Stimulated activated CD4-positive, alpha-beta T cell treated with anti-CD3 and anti-CD28 coated beads, Interleukin-12 subunit alpha, Interleukin-12 subunit beta, amount 100 ng/mL, for 48 hours (primary cell): Measurements from ENCODE around the gene TEPSIN.
A peak's percentile ranks its signal among the peaks of the same experiment; 100 is the strongest.

Experiments used
- DNase-seq, 3 donors: peaks; one replicate each; pipeline ENCODE4 v3.0.0-alpha.2; 2020; ENCODE audit warnings: low read depth in 2 of 3, low spot score in 1 of 3

The TEPSIN gene, protein sequence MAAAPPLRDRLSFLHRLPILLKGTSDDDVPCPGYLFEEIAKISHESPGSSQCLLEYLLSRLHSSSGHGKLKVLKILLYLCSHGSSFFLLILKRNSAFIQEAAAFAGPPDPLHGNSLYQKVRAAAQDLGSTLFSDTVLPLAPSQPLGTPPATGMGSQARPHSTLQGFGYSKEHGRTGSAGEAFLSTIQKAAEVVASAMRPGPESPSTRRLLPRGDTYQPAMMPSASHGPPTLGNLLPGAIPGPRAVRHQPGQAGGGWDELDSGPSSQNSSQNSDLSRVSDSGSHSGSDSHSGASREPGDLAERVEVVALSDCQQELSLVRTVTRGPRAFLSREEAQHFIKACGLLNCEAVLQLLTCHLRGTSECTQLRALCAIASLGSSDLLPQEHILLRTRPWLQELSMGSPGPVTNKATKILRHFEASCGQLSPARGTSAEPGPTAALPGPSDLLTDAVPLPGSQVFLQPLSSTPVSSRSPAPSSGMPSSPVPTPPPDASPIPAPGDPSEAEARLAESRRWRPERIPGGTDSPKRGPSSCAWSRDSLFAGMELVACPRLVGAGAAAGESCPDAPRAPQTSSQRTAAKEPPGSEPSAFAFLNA

DNA sequence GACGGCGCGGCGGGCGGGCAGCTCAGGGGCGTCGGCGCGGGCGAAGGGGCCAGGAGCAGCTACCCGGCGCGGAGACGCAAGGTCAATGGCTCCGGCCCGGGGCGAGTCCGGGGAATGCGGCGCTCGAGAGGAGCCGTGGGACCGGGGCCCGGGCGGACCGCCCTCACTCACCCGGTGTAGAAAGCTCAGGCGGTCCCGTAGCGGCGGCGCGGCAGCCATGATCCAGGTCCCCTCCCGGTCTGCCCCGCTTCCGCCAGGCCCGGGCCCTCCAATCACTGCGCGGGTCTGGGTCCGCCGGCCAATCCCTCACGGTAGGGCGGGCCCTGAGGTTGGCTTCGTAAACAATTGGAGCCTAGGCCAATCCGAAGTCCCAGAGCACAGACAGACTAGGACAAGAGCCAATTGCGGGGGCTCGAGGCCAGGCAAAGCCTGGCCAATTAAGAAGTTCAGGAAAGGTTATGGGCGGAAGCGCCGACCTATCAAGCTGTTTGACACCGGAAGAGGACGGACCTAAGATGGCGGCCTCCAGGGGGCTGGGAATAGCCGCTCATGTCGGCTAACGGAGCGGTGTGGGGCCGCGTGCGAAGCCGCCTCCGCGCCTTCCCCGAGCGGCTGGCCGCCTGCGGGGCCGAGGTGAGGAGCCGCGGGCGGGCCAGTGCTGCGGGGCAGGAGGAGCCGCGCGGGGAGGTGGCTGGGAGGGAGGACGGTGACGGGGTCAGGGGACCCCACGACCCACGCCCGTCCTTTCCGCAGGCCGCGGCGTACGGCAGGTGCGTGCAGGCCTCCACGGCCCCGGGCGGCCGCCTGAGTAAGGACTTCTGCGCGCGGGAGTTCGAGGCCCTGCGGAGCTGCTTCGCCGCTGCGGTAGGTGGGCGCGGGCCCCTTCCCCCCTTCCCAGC is at the start of gene TEPSIN, which contains the start of gene NDUFAF8:
TEPSIN (minus strand) TSS at position 241 of the 899 bp plus-strand sequence; CDS start at position 219, 22 bp downstream.
NDUFAF8 (plus strand) TSS at position 504 of the 899 bp plus-strand sequence; CDS start at position 550, 46 bp downstream.
- DNase-seq: peak; percentile 93 to 94 (median 94)

DNA sequence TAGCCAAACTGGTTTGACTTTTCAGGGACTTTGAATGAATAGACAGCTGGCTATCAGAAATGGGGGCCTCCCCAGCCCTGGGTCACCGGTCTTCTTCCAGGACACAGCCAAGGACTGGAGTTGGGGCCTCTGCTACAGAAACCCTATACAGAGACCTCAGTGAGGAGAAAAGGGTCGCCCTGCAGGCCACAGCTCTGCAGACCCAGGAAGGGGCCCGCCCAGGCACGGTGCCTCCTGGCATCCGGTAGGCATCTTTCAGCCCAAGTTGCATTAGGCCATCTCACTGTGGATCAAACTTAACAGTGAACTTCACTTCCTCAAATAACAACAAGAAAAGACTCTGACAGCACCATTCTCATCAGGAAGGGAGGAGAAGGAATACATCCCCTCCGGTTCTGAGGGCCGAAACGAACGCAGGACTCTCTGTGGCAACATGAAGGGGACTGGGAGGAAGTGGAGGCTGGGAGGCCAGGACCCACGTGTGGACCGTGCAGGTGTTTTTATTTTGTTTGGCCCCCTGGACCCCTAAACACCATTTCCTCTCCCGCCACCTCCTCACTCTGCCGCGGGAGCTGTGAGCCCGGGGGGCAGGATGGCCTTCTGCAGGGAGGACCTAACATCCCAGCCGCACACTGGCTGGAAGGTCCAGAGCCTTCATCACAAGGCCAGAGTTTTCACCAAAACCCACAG is 49.0 kb upstream of the TEPSIN start:
- DNase-seq: no peak

DNA sequence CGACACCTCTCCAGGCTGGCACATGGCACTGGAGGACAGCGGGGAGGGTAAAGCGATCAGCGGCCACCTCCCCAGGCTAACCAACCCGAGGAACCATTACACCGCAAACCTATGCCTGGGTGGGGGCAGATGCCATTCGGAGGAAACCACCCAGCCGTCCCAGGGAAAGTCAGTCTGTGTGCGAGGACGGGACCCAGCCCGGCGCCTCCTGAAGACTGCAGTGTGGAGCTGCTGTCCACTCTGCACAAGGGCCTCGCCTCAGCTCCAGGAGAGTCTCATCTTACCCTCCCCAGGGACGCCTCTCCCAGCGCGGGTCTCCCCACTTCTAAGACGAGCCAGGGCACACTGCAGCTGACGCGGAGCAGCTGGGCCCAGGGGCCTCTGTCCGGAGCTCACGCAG is 48.3 kb upstream of the TEPSIN start:
- DNase-seq: no peak

DNA sequence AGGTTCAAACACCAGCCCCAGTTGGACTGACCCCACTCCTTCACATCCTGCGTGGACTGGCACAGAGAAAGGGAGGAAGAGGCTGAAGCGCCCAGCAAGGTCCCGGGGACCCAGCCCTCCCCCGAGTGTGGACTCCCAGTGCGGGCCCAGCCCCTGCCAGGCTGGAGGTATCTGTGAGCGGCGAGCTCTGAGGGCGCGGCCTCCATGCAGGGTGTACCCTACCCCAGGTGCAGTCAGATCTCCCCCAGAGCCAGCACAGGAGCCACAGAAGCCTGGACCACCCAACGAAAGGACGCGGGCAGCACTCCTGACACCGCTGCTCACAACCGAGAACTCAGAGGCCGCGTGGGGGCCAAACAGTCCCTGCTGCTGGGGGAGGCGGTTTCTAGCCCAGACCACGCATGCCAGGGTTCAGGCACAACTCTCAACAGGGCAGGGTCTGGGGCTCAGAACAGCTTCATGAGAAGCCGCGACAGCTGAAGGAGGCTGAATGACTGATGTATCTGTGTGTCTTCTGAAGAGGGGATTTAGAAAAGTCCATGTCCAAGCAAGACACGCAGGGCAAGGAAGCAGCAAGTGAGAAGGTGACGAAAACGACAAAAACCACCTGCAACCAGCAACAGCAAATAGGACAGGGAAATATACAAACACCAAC is 47.8 kb upstream of the TEPSIN start:
- DNase-seq: no peak

DNA sequence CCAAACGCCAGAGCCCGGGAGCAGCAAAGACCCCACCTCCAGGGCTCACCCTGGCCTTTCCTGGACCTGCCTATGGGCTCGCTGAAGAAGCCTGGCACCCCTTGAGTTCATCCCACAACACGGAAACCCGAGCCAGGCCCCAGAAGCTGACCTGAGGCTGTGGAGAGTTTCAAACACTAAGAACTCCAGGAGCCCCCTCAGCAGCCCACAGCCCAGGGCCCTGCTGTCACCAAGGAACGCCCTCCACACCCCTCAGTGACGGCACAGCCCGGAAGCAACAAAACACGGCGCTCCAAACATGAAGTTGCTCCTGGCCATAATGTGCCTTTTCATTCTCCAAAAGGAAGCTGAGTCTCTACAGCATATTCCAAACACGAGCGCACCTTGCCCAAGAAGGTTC is 47.0 kb upstream of the TEPSIN start:
- no peak for DNase-seq

DNA sequence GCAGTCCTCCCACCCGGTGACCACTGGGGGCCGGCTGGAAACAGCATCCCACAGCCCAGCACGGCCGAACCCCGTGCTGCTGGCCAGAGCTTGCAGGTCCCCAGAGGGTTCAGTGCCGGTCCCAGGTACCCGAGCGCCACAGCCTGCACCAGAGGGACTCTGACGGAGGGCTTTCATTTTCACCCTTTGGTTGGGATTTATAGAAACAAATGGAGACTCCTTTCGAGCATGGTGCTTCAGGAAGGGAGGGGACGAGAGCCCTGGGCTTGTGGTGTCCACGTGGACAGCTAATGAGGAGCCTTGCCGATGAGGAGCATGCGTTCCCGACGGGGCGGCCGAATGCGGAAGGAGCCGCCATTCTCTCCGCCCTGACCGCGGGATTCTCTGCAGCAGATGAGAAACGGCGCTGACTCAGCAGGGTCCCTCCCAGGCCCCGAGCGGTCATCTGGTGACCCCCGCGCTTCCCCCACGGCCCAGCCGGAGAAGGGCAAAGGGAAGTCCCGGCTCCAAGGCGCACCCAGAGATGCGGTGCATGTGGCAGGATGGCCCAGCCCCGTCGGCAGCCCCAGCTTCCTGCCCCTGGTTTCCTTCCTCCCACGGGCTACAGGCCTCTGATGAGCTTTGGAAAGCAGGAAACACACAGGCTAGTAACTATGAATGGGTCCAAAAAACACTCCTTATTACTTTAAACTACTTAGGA is 46.5 kb upstream of the TEPSIN start:
- DNase-seq: peak; percentile 52 to 65 (median 62)

DNA sequence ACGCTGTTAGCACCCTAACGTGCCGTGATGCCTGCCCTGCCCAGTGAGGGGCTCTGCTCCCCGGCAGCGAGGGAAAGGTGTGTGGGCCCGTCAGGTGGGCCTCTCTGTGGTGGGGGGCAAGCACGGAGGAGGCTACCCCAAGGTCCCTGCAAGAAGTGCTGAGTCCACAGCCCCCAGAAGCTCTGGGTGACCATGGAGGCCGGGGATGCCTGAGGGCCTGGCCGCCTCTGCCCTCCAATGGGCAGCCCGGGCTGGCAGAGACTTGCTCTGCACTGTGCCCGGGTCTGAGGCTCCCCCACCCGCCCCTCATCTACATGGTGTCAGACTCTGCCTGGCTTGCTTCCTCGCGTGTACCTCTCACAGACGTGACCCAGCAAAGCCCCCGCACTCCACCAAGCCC is 44.0 kb upstream of the TEPSIN start:
- no peak for DNase-seq

DNA sequence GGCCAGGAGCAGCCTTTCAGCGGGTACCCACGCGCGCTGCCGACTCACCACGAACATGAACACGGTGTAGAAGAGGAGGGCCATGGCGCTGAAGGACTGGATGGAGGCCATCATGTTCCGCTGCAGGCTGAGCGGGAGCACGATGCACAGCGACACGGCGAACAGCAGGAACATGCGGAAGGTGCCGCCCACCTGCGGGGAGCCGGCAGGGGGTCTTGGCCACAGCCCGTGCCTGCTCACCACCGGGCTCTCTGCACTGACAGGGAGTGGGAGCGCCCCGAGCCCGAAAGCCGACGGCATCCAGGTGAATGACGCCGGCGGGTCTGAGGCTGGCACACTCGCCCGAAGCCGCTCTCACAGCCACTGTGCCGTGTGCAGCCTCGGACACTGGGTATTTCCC is 43.3 kb upstream of the TEPSIN start:
- DNase-seq: no peak

DNA sequence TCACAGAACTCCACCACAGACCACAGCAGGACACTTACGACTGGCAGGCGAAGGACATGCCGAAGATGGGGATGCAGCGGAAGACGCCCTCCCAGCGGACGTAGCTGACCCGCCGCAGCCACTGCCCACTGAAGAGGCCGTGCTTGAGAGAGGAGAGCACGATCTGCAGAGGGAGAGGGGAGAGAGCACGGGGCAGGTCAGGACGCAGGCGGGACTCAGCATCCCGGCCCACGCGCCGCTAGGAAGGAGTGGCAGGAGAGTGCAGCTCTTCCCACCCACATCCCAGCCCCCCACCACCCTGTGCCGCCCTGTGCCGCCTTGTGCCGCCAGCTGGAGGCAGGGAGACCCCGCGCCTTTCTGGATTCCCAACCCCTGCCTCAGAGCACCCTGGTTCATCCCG is 41.7 kb upstream of the TEPSIN start:
- no peak for DNase-seq

DNA sequence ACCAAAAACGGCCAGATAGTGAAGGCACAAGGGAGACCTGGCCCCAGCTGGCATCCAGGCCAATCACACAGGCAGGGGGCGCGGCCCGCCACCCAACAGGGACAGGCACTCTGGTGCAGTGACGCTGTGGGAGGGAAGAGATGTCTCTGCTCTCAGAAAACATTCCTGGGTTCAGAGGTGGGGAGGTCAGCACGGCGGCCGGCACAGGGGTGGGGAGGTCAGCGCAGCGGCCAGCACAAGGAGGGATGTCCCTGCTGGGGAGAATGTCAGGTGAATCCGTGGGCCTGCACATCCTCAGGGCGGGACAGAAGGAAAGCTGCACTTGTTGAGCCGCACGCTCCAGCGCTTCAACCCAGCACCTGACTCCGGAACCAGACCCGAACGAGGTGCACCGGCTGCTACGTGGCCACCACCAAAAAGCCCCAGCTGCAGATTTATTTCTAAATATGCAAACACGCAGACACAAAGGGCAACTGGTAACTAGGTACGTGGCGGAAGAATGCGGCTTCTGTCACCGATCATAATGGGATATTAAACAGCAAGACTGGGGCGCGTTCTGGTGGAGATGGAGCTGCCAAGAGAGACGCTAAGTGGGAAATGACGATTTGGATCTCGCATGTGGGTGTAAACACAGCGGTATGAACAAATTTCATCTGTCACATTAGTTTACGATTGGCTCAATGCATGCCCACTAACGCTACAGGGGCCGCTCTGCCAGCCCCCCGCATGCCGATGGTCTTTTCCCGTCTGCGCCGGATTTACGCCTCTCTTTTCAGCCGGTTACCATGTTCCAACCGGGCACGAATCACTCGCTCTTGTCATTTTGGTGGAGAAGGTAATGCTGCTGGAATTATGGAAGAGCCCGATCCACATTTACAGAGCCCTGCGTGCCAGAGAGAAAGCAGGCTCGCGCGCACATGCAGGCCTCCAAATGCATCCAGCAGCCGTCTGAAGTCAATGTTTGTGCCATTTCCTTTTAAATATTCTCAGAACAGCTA is 40.7 kb upstream of the TEPSIN start:
- DNase-seq: no peak

DNA sequence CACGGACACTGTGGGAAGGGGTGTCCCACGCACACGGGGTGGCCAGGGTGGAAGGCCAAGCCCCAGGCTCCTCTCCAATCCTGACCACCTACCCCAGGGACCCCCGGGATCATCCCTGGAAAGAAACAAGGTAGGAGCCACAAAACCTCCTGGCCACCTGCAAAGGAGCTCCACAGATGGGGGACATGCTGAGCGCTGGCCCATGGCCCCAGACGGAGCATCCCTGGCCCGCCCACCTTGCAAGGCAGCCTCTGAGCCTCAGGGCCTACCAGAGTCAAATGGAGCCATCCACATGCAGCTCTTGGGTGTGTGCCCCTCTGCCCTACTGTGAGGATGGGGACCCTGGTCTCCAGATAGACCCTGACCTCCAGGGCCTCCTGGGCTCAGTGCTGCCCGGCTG is 40.0 kb upstream of the TEPSIN start:
- no peak for DNase-seq

DNA sequence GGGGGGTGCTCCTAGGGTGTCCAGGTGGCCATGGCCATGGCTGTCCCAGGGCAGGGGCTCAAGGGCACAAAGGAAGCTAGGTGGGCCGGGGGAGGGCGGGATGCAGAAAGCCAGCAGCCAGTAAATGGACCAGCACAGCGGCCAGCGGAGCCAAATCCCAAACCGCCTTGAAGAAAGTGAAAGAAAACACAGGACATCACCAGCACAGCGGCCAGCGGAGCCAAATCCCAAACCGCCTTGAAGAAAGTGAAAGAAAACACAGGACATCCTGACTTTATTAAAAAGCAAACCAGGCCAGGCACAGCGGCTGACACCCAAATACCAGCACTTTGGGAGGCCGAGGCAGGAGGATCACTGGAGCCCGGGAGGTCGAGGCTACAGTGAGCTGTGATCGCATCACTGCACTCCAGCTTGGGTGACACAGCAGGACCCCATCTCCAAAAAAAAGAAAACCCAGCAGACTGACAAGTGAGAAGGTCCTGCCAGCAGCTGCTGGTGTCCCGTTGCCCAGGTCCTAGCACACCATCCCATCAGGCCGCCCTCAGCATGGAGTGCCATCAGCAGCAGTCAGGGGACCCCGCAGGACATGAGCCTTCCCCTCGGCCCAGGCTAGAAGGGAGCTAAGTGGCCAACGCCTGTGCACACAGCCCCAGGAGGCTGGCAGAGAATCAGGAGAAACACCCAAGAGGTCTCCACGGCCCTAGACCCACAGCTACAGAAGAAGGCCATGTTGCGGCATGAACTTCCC is 39.3 kb upstream of the TEPSIN start:
- DNase-seq: no peak

DNA sequence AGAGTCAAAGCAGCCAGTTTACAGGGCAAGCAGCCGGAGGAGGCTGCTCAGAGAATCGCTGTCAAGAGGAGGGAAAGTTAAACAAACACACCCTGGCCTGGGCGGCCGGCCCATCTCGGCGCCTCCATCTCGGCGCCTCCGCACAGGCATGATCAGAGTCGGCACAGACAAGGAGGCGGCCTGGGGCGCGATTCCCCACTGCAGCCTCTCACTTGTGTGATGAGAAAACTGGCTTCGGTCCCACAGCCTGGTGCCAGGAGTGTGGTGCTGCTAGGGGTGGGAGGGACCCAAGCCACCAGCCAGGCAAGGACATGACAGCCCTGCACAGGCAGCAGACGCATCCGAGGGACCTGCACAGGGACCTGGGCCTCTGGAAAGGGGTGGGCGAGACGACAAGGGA is 38.6 kb upstream of the TEPSIN start:
- no peak for DNase-seq

DNA sequence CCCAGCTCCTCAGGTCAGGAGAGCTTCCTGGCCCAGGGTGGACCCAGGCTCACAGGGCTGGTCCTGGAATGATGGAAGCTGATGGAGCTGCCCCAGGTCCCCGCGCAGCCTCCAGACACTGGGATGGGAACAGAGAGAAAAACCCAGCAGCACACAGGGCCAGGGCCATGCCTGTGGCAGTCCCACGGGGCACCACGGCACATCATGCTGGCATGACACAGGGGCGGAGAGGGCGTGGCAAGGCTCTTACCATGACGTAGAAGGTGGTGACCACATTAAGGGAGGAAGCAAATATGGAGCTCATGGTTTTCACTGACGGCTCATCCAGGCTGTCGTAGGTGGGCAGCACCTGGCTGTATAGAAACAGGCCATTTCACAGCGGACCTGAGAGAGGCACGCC is 37.9 kb upstream of the TEPSIN start:
- DNase-seq: no peak

DNA sequence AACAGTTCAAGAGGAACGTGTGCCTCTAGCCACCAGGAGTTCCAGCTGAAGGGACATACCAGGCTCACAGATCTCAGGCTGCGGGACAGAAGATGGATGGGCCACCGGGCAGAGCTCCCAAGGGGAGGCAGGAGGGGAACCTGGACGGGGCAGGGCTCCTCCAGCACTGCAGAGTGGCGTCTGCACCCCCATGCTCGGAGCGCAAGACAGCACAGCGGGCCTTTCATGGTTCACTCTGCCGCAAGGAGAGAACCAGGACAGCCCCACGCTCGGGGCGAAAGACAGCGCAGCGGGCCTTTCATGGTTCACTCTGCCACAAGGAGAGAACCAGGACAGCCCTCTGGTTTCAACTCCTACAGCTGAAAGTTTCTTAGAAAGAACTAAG is 35.6 kb upstream of the TEPSIN start:
- DNase-seq: no peak

DNA sequence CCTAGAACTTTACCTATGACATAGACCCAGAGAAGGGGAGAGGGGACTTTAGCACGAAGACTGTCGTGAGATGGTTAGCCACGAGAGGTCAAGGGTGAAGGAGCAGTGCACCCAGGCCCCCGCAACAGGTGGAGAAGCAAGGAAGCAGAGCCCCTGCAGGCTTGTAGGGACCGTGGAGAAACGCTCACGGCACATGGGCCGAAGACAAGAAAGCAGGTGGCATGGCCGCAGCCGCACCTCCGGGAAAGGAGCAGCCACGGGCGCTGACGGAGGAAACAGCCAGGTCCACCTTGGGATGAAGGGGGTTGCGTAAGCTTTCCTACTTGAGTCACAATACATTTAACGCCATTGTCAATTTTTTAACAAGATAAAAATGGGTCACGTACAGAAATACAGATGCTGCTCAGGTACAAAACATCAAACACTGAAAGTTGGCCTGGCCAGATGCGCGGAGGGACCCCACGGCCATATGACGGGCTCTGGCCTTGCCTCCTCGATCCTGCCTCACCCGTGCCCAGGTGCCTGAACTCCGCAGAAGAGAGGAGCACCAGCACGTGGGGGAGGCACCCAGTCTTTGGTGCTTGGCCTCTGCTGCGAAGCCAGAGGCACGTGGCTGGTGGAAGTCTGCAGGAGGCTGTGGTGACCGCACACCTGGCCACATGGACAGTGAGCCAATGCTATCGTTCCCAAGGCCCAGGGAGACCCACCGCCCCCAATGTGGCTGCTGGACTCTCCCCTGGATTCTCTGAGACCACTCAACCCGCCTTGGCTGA is 35.0 kb upstream of the TEPSIN start:
- no peak for DNase-seq

DNA sequence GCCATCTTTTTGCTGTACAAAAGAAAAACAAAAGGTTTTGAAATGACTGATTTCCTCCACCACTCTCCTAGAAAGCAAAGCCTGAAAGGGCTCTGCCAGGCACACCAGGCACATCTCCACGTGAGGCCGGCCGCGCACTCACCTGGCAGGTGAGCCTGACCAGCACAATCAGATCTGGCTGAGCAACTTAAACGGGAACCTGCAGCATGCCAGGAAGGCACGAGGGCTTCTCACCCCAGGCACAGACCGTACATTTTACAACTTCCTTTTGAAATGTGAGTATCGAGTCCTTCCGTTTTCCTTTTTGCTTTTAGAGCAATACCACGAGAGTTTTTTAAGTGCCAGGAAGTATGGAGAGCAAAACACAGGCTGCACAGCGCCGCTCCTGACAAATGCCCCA is 33.8 kb upstream of the TEPSIN start:
- DNase-seq: no peak
